Measurements from ENCODE around the gene CRISPLD2.

GRCh38 chr16:84838383-84838948 lies 18.7 kb downstream of the CRISPLD2 start:
- TF ChIP-seq POLR2A (IDR thresholded peaks at IDR 0.05): no peak
- no peak for TF ChIP-seq CTCF (IDR thresholded peaks at IDR 0.05)

Data from suprapubic skin (tissue), 3 donors.